Esophagus squamous epithelium (tissue), 4 donors: Measurements from ENCODE around the gene STK38L. TPM values are rescaled to one million over a fixed set of nuclear protein-coding genes. Genes with fewer than 3 reads are reported as not detected.

Experiments used
- total RNA-seq, 4 donors: library from RNA; depleted of rRNA; stranded (reverse); fragments of >200 nt; gene quantifications; one replicate each; pipeline ENCODE4 v1.1.0, GENCODE V29; 2016

Gene STK38L
- total RNA-seq, 4 donors from 2014 or later = 15.6 to 53.2 (median 28.0) TPM

Other genes with a start within 250 kb of the STK38L start
- 100 to 1,000 TPM in 1 of 4 donors, 10 to 100 TPM in 3; 58.2 to 122 (median 78.3) TPM for gene TM7SF3, start 229.9 kb upstream of the STK38L start, total RNA-seq
- 10 to 100 TPM; 38.0 to 65.0 (median 55.1) TPM for gene MED21, start 221.7 kb upstream of the STK38L start, total RNA-seq
- gene C12orf71, start 161.7 kb upstream of the STK38L start, total RNA-seq = not detected
- 10 to 100 TPM; 19.3 to 80.7 (median 39.1) TPM for gene BMAL2, start 88.5 kb downstream of the STK38L start, total RNA-seq
- 1 to 10 TPM in 3 of 4 donors, not detected in 1; 1.4 to 3.8 (median 1.5) TPM for gene SMCO2, start 202.4 kb downstream of the STK38L start, total RNA-seq